GM12878 (cell line): Measurements from ENCODE around the gene UNK. TPM values are rescaled to one million over a fixed set of nuclear protein-coding genes. Genes with fewer than 3 reads are reported as not detected.

Experiments
- ATAC-seq: fragments of 200-7000 bp; cut with Tn5 transposase; 3 replicates; pipeline ENCODE4 v1.9.1; 2020; ENCODE audit warnings: mild to moderate bottlenecking, moderate library complexity
- BruUV-seq: library from RNA; stranded (reverse); fragments of 400-500 nt; replicated peaks from 2 replicates; lab custom pipeline; 2021; lab: Mats Ljungman, UMichigan
- CTCF ChIA-PET: fragments of 300-600 bp; sonication (Branson Sonifier 250); formaldehyde crosslinking; extraction: SDS; loops from one replicate; lab custom pipeline; 2021; ENCODE audit warnings: inconsistent platforms; lab: Yijun Ruan, JAX
- POLR2A ChIA-PET: fragments of 350-600 bp; formaldehyde crosslinking; extraction: SDS; loops from one replicate; lab custom pipeline; 2021; ENCODE audit warnings: inconsistent platforms; lab: Charles Lee
- RAD21 ChIA-PET: fragments of 300-600 bp; sonication (Branson Sonifier 250); formaldehyde crosslinking; loops from one replicate; lab custom pipeline; 2023; ENCODE audit warnings: antibody characterized with exemption; ENCODE audit not compliant: unreplicated experiment; lab: Charles Lee
- SMC1A ChIA-PET: fragments of 300-600 bp; sonication (Branson Sonifier 250); formaldehyde crosslinking; loops from one replicate; lab custom pipeline; 2023; ENCODE audit not compliant: unreplicated experiment, uncharacterized antibody; lab: Charles Lee
- DNase-seq: peaks from one replicate; pipeline ENCODE4 v3.0.0-alpha.2; 2011; ENCODE audit warnings: low read depth, low spot score
- FAIRE-seq: peaks from 3 replicates; lab custom pipeline; 2011; peaks lifted over from hg19 to GRCh38; lab: Jason Lieb, UNC
- H2AFZ ChIP-seq: 2 replicates; pipeline ENCODE4 v1.6.0; 2011; ENCODE audit warnings: low read depth, low read length, control low read depth; ENCODE audit not compliant: control insufficient read depth
- H3K27ac ChIP-seq: 2 replicates; pipeline ENCODE4 v1.5.1; 2011; ENCODE audit warnings: control low read depth; ENCODE audit not compliant: control insufficient read depth, insufficient read depth
- H3K27me3 ChIP-seq, 2 experiments: replicated peaks in 1 of 2; 2 replicates each; pipeline versions ENCODE4 v1.6.0 to v1.6.1; 2011; ENCODE audit warnings: low read length in 1 of 2; ENCODE audit not compliant: control insufficient read depth in 2 of 2, insufficient read depth in 2 of 2
- H3K36me3 ChIP-seq, 2 experiments: 2 replicates each; pipeline ENCODE4 v1.5.1; 2011; ENCODE audit warnings: low read length in 1 of 2; ENCODE audit not compliant: control insufficient read depth in 2 of 2, insufficient read depth in 2 of 2
- H3K4me1 ChIP-seq: 2 replicates; pipeline ENCODE4 v1.6.1; 2011; ENCODE audit warnings: mild to moderate bottlenecking, low read length, moderate library complexity, mixed read lengths; ENCODE audit not compliant: control insufficient read depth, insufficient read depth
- H3K4me2 ChIP-seq: 2 replicates; pipeline ENCODE4 v1.6.0; 2011; ENCODE audit warnings: control low read depth; ENCODE audit not compliant: control insufficient read depth, insufficient read depth
- H3K4me3 ChIP-seq: fragments of 200-600 bp; sonication (generic); 2 replicates; pipeline ENCODE4 v1.5.1; 2016
- H3K79me2 ChIP-seq: 2 replicates; pipeline ENCODE4 v1.6.0; 2011; ENCODE audit warnings: low read length; ENCODE audit not compliant: control insufficient read depth, insufficient read depth
- H3K9ac ChIP-seq: 2 replicates; pipeline ENCODE4 v1.8.0; 2011; ENCODE audit warnings: low read length, control low read depth, mixed read lengths; ENCODE audit not compliant: control insufficient read depth, insufficient read depth
- H3K9me3 ChIP-seq: replicated peaks from 3 replicates; pipeline ENCODE4 v1.5.1; 2011; ENCODE audit warnings: mild to moderate bottlenecking, low read length; ENCODE audit not compliant: control insufficient read depth, insufficient read depth
- H4K20me1 ChIP-seq: 2 replicates; pipeline ENCODE4 v1.6.0; 2011; ENCODE audit not compliant: control insufficient read depth, insufficient read depth
- ATF7 ChIP-seq: fragments of 450-650 bp; IDR thresholded peaks from 2 replicates; pipeline ENCODE4 v1.6.1; 2016; ENCODE audit warnings: low read depth, mild to moderate bottlenecking
- BACH1 ChIP-seq: fragments of 450-650 bp; IDR thresholded peaks from 2 replicates; pipeline ENCODE4 v1.6.1; 2017; ENCODE audit warnings: mild to moderate bottlenecking, borderline replicate concordance
- BCL3 ChIP-seq: IDR thresholded peaks from 2 replicates; pipeline ENCODE4 v1.6.1; 2011; ENCODE audit warnings: borderline replicate concordance, low read depth, mild to moderate bottlenecking, moderate library complexity, low read length; ENCODE audit not compliant: insufficient read depth, poor library complexity, severe bottlenecking
- CBFB ChIP-seq: IDR thresholded peaks from 2 replicates; pipeline ENCODE4 v1.6.1; 2016; ENCODE audit warnings: antibody characterized with exemption, low read depth
- CHD1 ChIP-seq: IDR thresholded peaks from 2 replicates; pipeline ENCODE4 v1.6.1; 2012; ENCODE audit warnings: low read depth, low read length, improper control_type of control experiment
- ETV6 ChIP-seq, 2 experiments: fragments of 450-650 bp in 1 of 2; IDR thresholded peaks in 1 of 2; conservative IDR thresholded peaks in 1 of 2; 2 replicates each; pipeline ENCODE4 v1.6.1; 2014; ENCODE audit warnings: antibody characterized with exemption in 1 of 2, borderline replicate concordance in 1 of 2, low read depth in 1 of 2, mild to moderate bottlenecking in 1 of 2, moderate library complexity in 1 of 2
- FOXM1 ChIP-seq: IDR thresholded peaks from 2 replicates; pipeline ENCODE4 v1.6.1; 2012; ENCODE audit warnings: low read depth, mild to moderate bottlenecking, inconsistent platforms, low read length, moderate library complexity
- MXI1 ChIP-seq: fragments of 150-350 bp; IDR thresholded peaks from 2 replicates; pipeline ENCODE4 v1.6.1; 2011; ENCODE audit warnings: low read depth, mild to moderate bottlenecking, inconsistent platforms, low read length, improper control_type of control experiment
- RFX5 ChIP-seq: IDR thresholded peaks from 2 replicates; pipeline ENCODE4 v1.6.1; 2011; ENCODE audit warnings: low read depth, low read length, improper control_type of control experiment
- SMAD5 ChIP-seq: IDR thresholded peaks from 2 replicates; pipeline ENCODE4 v1.6.1; 2016; ENCODE audit warnings: antibody characterized with exemption, low read depth
- SMC3 ChIP-seq: IDR thresholded peaks from 2 replicates; pipeline ENCODE4 v1.6.1; 2011; ENCODE audit warnings: low read length, improper control_type of control experiment, borderline replicate concordance
- SREBF2 ChIP-seq: IDR thresholded peaks from 2 replicates; pipeline ENCODE4 v1.6.1; 2012; ENCODE audit warnings: mild to moderate bottlenecking, low read length
- STAT1 ChIP-seq: fragments of 450-650 bp; conservative IDR thresholded peaks from 2 replicates; pipeline ENCODE4 v1.6.1; 2014; ENCODE audit warnings: antibody characterized with exemption, mild to moderate bottlenecking
- ZNF687 ChIP-seq: fragments of 450-650 bp; IDR thresholded peaks from 2 replicates; pipeline ENCODE4 v1.6.1; 2017; ENCODE audit warnings: mild to moderate bottlenecking, moderate library complexity
- WGBS: methylation state at CpG from one replicate; pipeline ENCODE4 v1.1.6; 2016; ENCODE audit warnings: low lambda C conversion rate; ENCODE audit not compliant: insufficient replicate concordance, insufficient coverage; ENCODE audit errors: missing lambda C conversion rate; 5-methylcytosine and 5-hydroxymethylcytosine counted together
- in situ Hi-C: fragments of 300-500 bp; cut with MboI; formaldehyde crosslinking; loops from 9 replicates; pipeline ENCODE4 v1.14.3; 2018; ENCODE audit warnings: mixed read lengths
- intact Hi-C: fragments of 100-400 bp; cut with micrococcal nuclease; formaldehyde crosslinking; loops from one replicate; pipeline ENCODE4 v1.14.2; 2022; ENCODE audit not compliant: unreplicated experiment
- polyA plus RNA-seq, 11 experiments: library from polyadenylated mRNA; depleted of rRNA in 4 of 11; unstranded in 6 of 11; stranded (reverse) in 5 of 11; fragments of >200 nt; fragmentation: Nextera tagmentation in 4 of 11; fragmentation: Illumina TruSeq in 1 of 11; extraction: Ambion mirVana in 4 of 11; extraction: Trizol in 1 of 11; gene quantifications; 1 replicate in 1 of 11; 2 replicates in 10 of 11; pipeline versions ENCODE4 v1.2.1 to v1.2.3, GENCODE V29; 2011 to 2016; ENCODE audit warnings: inconsistent platforms in 2 of 11, missing spikeins in 2 of 11, low read depth in 1 of 11
- total RNA-seq, 4 experiments: library from RNA; depleted of rRNA in 3 of 4; stranded (reverse); fragments of >200 nt in 3 of 4; fragmentation: Illumina TruSeq in 1 of 4; extraction: Trizol in 1 of 4; gene quantifications; 2 replicates each; pipeline versions ENCODE4 v1.2.1 to v1.2.3, GENCODE V29; 2013 to 2021
- TF ChIP-seq, protein P1 (sequence below): fragments of 450-650 bp; IDR thresholded peaks from 2 replicates; pipeline ENCODE4 v1.6.1; 2016; ENCODE audit warnings: mild to moderate bottlenecking

The UNK gene
- total and polyA plus RNA-seq, 10 of the 15 experiments (the other 5 are each of a cell fraction or from before 2014, with no cell fraction given), result 8.9 to 34.5 (median 27.3) TPM

DNA sequence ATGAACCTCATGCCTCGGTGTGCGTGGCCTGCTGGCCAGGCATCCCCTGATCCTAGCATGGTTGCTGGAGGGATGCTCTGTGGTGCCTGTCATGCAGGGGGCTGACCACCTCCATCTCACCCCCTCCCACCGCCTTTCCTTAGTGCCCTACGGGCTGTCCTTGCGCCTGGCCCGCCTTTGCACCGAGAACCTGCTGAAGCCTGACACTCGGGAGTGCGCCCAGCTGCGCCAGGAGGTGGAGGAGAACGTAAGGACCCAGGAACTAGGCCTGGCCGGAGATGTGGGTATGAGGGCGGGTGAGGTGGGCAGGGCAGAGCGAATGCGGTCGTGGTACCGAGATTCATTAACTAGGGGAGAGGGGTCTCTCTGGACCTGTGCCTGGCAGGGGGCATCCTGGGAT lies 44.4 kb upstream of the UNK start:
- FAIRE-seq (no peak), ATAC-seq (no peak), DNase-seq (no peak)
- Histone ChIP-seq H3K36me3 (no peaks in the 10 kb centered on the region), H4K20me1 (no peaks in the 10 kb centered on the region), H3K9ac (no peak overlapping the region), H3K4me3 (no peak overlapping the region), H2AFZ (no peak overlapping the region), H3K79me2 (no peaks in the 10 kb centered on the region), H3K27ac (no peak overlapping the region), H3K4me1 (peaks cover 4% of the 10 kb centered on the region), H3K4me2 (no peak overlapping the region), H3K9me3 (no peaks in the 10 kb centered on the region), H3K27me3 (no peaks in the 10 kb centered on the region)
- BruUV-seq, result no TSS peak
- CTCF ChIA-PET, result interaction anchor here (2.8 kb wide), 1 partner anchor 53 kb away, joined by 8 read pairs; no protein-coding TSS in a partner anchor
- 72% methylated on average over 17 of the region's 17 CpGs for WGBS
- RAD21 ChIA-PET, result no interaction called here
- no peak for TF ChIP-seq CBFB
- no peak for TF ChIP-seq SMC3
- TF ChIP-seq CHD1, result no peak
- no peak for TF ChIP-seq ATF7
- no peak for TF ChIP-seq SMAD5
- TF ChIP-seq MXI1, result no peak
- TF ChIP-seq ZNF687, result no peak
- no peak for TF ChIP-seq BCL3
- TF ChIP-seq FOXM1, result no peak
- no peak for TF ChIP-seq RFX5
- no peak for TF ChIP-seq SREBF2
- no peak for TF ChIP-seq STAT1
- no peak for TF ChIP-seq BACH1
- TF ChIP-seq, protein P1, sequence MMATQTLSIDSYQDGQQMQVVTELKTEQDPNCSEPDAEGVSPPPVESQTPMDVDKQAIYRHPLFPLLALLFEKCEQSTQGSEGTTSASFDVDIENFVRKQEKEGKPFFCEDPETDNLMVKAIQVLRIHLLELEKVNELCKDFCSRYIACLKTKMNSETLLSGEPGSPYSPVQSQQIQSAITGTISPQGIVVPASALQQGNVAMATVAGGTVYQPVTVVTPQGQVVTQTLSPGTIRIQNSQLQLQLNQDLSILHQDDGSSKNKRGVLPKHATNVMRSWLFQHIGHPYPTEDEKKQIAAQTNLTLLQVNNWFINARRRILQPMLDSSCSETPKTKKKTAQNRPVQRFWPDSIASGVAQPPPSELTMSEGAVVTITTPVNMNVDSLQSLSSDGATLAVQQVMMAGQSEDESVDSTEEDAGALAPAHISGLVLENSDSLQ, result no peak
- TF ChIP-seq ETV6 (conservative IDR thresholded peaks at IDR 0.05 in 1 of 2, IDR thresholded peaks at IDR 0.05 in 1 of 2; ENCODE audit: borderline replicate concordance in 1 of 2, low read depth in 1 of 2), result no peak
- in situ Hi-C loops, result loop anchor here (5.0 to 10.0 kb wide), 2 partner anchors 105 to 313 kb away; partner anchors contain the start of gene SMIM5
- intact Hi-C loops, result no loop called here
- SMC1A ChIA-PET, result interaction anchor here (0.9 to 2.8 kb wide), 2 partner anchors 8 to 69 kb away, joined by 3 to 18 read pairs; no protein-coding TSS in a partner anchor
- POLR2A ChIA-PET, result no interaction called here
